HG02840 (cell line): ENCODE results near the gene SFMBT2.
"Not testable (repeated sequence)": the region's sequence is repeated elsewhere in the genome, so short reads cannot be mapped to it uniquely, and the experiment has no call there.

ENCODE experiments used
- ATAC-seq: cut with Tn5 transposase; IDR thresholded peaks from one replicate; pipeline ENCODE4 v1.9.1; 2021; ENCODE audit warnings: mild to moderate bottlenecking, moderate library complexity, moderate number of reproducible peaks; ENCODE audit not compliant: unreplicated experiment, low FRiP score

SFMBT2 gene

DNA sequence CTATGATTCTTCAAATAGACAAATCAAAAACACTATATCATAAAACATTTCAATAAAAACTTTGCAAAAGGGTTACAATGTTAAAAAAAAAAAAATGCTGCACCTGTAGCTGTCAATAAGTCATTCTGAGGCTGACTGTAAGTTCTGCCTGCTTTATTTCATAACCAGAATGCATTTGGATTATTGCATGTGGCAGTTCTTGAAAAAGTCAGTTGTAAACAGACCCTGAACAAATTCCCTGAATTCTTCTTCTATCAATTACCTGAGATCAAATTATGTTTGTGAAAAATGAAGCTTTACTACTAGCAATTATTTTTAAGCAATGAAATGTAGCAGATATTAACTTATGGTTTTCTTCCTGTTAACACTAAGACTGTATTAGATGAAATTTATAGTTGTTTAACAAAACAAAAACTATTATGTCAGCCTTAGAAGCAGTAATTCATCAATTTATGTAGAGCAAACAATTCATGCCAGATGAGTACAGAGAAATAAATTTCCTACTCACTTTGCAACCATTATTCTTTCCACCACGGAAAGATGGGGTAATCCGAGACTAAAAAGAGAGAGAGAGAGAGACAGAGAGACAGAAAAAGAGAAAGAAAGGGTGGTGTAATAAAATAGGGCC lies 107.8 kb downstream of the SFMBT2 start:
- no peak for ATAC-seq

DNA sequence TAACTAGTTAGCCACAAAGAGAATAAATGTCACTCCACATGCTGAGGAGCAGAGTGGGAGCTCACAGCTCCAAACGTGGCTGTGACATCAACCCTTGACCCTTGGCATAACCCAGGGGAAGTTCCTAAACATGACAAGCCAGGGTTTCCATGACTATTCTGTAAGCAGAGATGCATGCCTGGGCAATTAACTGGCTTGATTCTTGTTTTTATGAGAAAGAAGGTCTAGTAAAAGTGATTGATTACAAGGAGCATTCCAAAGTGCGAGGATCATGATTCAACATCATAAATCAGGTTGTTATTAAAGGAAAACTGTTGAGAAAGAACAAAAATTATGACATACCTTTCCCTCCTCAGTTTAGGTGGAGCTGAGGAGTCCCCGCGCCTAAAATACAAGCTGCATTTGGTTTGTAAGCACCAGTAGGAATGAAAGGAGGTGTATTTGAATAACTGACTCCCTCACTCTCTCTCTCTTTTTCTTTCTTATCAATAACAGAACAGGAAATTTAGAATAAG lies 108.4 kb downstream of the SFMBT2 start:
- no peak for ATAC-seq

DNA sequence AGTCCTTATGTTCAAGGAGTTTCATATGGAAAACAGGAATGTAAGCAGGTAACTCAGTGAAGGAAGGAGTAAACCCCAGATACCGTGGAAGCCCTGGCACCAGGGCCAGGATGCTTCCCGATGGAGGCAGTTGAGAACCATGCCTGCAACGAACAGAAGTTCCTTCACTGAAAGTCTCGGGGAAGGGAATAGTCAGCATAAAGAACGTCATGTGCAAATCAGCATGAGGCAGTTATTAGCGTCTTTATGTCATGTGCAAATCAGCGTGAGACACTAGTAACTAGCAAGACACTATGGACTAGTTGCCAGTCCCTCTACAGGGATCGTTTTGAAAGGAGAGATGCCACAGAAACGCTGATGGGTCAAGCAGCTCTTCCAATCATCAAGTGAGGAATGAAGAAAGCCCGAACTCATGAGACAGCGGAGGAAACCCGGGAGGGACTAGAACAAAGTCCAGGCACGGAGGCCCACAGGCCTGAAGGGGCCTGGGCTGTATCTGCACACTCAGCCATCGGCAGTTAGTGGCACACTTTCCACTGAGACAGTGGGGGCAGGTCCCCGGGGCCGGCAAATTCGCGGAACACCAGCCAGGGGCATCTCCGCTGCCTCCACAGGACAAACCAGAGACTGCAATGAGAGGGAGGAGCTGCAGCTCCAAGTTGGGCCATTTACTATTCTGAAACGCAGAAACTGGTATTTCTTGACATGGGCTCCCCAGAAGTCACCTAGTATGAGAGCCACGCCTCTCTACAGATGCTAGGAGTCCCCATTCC lies 109.6 kb downstream of the SFMBT2 start:
- no peak for ATAC-seq

DNA sequence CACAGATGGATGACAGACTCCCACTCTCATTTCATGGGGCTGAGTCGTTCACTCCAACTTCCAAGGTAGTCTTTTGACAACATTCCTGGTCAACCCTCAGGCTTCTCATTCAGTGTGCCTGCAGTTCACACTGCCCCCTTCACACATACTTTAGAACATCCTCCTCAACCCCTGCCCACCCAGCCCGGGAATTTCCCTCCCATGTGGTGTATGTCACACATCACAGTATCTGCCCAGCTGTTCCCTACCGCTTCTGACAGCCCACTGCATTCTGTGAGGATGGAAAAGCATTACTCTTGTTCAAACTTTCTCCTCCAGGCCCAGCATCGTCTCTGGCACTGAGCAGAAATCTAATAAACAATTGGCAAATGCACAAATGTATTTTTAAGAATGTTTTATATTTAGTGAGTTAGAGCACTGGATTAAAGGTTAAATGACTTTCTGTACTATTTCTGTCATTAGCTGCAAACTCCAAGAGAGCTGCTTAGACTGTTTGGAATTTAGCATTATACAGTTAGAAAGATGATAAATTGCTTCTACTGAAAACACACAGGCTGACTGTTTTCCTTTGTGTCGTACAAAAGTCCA lies 110.4 kb downstream of the SFMBT2 start:
- no peak for ATAC-seq

DNA sequence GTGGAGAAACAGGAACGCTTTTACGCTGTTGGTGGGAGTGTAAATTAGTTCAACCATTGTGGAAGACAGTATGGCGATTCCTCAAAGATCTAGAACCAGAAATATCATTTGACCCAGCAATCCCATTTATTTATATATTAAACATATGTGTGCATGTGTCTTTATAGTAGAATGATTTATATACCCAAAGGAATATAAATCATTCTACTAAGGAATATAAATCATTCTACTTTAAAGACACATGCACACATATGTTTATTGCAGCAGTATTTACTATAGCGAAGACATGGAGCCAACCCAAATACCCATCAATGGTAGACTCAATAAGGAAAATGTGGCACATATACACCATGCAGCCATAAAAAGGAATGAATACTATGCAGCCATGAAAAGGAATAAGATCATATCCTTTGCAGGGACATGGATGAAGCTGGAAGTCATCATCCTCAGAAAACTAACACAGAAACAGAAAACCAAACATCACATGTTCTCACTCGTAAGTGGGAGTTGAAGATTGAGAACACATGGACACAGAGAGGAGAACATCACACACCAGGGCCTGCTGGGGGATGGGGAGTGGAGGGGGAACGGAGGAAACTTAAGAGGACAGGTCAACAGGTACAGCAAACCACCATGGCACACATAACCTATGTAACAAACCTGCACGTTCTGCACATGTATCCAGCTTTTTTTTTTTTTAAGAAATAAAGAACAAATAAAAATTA lies 111.1 kb downstream of the SFMBT2 start:
- ATAC-seq: not testable (repeated sequence)

DNA sequence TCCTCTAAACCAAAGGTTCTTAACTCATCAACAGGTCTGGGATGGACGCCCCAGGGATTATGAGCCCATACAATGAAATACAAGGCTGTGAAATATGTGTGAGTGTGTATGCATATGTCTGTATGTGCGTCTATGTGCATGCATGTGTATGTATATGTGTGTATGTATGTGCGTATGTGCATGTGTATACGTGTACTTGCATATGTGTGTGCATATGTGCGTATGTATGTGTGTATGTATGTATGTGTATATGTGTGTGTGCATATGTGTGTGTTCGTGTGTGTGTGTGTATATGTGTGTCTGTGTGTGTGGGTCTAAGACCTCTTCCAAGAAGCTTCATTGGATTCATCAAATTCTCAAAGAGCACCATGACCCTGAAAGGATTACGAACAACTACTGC lies 112.3 kb downstream of the SFMBT2 start:
- ATAC-seq: no peak

DNA sequence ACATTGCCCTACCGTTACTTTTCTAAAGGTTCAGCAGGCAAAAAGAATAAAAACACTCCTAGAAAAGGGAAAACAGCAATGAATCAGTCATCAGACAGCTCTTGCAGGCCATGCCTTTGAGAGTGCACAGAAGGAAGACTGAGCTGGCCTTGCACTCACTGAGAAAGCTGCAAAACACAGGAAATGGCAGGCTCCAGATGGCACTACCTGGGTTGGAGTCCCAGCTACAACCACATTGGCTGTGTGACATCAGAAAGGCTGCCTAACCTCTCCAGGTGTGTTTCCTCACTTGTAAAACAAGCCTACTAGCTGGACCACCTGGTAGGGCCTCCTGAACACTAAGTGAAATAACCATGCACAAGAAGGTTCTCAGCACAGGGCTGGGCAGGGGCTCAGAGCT lies 113.7 kb downstream of the SFMBT2 start:
- ATAC-seq: no peak

DNA sequence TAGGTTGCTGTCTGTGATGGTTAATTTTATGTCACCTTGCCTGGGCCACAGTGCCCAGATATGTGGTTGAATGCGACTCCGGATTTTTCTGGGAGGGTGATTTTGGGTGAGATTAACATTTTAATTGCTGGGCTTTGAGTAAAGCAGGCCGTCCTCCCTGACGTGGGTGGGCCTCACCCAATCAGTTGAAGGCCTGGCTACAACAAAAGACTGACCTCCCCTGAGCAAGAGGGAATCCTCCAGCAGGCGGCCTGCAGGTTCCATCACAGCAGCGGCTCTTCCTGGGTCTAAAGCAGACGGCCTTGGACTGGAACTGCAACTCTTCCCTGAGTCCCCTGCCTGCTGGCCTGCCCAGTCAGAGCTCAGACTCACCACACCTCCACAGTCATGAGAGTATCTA lies 114.2 kb downstream of the SFMBT2 start:
- no peak for ATAC-seq

DNA sequence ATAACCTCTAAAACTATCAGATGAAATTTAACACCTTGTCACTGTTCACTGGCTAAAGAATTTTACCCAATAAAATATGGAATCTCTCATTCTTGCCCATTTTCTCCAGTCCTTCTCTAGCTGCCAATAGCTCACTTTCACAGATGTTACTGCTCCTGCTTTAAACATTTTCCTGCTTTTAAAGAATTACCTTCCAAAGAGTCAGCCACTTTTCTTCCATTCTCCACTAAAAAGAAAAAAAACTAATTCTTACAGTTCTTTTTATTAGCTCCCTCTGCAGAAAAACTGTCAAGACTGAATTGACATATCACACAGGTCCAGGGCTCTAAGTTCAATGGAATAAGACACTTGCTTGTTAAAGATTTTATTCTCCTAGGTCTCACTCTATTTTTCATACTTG lies 114.8 kb downstream of the SFMBT2 start:
- ATAC-seq: no peak

DNA sequence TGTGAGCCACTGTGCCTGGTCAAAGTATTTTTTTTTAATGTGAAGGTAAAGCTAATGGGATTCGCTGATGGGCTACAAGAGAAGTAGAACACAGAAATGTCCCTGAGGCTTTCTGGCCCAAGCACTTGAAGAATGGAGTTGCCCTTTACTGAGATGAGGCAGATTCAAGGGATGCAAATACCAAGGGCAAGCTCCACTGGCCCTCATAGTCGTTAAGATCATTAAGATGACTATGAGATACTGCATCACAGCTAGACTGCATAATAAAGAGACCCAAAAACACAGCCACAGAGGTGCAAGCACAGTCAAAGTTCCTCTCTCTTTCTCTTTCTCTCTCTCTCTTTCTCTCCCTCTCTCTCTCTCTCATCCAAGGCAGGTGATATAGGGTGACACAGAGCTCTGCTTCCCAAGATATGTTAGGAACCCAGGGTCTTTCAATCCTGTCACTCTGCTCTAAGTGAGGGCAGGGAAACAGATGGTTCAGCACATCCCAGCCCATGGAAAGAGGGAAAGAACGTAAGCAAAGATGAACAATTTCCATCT lies 117.4 kb downstream of the SFMBT2 start:
- ATAC-seq: no peak

DNA sequence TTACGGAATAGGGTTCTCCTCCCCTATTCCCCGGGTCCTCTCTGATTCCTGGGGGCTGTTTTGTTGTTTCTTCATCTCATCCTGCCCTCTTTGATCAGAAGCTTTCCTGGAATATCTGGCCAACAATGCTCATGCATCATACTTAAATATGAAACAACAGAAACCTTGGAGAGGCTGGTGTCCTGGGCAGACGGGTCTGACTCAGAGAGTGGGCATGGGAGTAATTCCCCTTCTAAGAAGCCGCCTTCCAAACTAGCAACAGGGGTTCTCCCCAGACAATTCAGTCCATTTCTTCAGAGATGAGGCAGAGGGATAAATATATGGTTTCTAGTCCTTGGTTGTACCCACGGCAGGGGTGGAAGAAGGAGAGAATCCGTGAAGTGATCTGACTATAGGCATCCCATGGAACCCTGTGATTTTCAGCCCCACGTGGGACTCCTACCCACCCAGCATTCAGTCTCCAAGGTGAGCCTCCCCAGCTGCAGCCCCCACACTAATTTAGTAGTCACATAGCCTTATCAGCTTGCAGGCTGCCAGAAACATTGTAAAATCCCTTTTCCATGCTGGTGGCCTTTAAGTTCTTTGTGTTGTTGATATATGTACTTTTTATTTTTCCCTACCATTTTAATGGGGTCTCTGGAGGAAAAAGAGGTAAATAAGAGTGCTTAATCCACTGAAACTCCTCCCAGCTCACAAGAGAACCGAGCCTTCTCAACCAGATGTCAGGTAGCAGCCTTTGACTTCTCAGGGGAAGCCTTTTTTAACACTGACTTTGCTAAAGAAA lies 119.2 kb downstream of the SFMBT2 start:
- ATAC-seq: no peak

DNA sequence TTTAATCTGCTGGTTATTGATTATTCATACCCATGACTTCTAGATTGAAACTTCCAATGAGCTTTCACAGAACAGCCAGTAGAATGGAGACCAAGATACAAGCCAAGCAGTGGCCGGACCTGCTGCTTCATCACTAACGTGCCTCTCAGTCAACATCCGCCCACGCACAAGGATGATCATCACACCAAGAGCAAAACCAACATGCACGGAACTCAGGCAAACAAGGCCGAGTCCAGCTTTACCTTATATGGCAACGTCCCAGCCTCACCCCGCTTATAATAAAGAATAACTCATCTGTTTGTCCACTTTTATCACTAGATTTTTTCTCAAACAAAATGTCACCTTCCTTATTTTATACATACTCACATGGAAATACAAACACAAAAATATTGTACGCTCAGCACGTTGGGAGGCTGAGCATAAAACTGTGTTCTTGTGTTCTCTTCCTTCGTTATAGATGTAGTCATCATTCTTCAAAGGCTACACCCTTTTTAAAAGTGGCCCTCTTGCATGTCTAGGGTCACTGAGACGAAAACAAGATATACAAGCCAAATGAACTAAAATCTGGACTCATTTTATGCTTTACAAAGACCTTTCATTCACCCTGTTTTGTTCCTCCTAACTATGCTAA lies 122.7 kb downstream of the SFMBT2 start:
- no peak for ATAC-seq

DNA sequence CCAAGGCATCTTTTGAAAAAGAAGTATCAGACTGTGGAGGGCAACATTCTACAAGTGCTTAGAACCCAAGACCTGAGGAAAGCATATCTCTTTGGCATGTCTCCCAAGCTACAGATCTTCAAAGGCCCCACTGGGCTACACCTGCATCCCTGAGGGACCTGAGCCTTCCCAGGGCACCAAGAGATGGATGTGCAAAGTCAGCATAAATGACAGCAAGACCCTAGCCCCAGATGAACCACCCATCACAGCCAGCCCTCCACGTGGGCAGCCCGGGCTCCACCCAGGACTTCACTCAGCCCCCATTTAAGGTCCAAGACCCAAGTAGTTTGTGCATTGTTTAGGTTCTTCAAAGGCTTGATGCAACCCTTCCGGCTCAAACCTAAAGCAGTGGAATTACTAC lies 123.5 kb downstream of the SFMBT2 start:
- ATAC-seq: no peak

DNA sequence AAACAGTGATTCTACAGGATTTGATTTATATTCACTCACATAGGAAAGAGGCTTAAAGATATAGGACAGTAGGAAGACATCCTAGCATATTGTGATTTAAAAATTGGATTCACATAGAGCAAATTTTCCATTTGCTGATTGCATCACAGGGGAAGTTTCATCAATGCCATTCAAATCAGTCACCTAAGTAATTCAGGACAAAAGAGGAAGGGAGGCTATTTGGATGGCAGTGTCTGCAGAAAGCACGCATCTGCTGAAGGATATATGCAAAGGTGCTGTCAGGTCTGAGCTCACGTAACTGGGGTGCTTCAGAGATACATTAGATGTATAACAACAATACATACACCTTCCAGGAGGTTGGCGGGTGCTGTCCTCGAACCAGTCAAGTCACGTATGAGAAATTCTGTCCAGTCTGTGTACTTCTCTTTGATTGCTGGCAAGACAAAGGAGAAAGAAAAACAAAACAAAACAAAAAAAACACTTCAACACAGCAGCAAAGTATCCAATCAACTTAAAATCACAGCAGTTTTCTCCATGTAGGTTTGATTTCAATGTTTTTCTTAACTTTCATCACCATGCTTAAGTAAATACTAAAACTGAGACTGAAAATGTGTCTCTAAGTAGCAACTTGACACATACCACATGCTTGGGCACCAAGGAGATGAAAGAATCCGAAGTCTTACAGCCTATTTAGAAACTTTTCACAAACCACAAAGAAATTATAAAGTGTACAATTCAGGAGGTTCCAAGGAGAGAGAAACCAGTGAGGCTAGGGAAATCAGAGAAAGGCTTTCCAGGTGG lies 125.1 kb downstream of the SFMBT2 start:
- ATAC-seq: no peak

DNA sequence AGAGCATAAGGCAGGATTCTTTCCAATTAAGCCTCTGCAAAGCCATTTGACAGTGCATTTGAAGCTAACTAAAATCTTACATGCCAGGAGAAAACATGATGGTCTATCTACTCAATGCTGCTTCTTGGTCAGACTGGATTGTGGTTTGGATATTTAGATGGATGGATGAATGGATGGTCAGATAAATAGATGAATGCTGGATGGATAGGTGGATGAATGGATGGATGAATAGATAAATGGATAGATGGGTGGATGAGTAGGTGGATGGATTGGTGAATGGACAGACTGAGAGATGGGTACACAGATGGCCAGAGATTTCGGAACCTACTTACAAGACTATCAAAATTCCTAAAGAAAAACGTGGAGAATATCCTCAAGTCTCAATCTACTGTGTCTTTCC lies 127.6 kb downstream of the SFMBT2 start:
- ATAC-seq: no peak

DNA sequence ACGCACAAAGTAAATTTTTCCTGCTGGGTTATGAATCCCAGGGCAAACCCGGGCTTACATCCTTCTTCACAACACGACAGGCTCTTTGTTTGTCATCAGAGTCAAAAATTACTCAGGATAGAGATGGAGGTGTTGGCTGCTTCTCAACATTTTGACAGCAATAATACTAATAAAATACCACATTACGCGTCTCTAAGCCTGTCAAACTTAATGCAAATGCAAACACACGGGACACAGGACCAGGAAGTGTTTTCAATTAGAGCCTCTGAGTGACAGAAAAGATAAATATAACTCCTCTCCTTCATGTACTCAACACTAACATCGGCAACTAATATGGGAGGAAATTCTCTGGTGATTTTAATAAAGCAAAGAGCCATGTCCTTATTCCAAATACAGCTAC lies 128.4 kb downstream of the SFMBT2 start:
- ATAC-seq: no peak

DNA sequence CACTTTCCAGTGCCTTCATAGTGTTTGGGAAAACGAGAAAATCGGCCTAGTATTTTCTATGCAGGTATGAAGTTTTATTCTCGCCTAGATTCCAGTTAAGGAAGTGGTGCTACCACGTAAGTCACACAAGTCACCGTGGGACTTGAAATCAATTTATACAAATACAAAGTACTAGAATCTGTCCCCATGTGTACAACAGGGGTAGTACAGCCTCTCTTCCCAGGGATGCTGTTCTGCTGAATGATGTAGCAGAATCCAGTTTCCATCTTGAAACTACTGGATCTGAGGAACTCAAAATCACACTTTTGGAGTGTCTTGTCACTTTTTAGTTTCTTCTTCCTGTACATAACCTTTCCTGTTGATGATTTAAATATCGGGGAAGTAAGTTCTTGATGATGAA lies 129.4 kb downstream of the SFMBT2 start:
- ATAC-seq: no peak

DNA sequence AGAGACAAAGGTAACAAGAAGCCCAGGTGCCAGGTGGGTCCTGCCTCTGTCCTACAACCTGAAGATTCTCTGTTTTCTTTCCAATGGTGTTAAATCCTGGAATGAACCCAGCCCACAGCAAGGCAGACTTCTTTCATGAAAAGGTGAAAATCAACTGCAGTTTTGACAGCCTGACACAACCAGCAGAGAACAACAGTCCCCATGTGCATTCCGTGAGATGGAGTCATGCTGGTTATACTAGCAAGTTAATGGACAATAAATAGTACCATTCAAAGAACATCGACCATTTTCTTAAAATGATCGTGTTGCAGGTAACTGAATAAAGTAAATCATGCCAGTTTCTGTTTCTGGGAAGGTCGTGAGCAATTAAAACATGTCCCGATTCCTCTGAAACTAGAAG lies 131.5 kb downstream of the SFMBT2 start:
- no peak for ATAC-seq

DNA sequence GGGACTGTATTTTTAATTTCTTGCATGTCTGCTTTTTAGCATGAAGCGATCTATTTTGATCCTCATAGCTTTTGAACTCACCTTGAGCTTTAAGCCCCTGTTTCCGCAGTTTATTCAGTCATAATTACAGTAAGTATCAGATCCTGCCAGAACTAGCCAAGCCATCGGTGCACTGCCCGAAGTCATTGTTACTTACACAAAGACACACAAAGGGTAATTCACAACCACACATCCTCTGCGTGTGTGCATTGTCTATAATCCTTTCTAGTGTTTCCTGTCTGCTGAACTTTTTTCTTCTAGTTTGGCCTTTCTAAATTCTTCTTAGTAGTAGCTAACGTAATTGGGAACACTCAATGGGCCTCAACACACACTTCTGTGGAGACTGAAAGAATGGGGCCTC lies 133.0 kb downstream of the SFMBT2 start:
- no peak for ATAC-seq
